22Rv1 (cell line): ENCODE results near the gene RNU1-2.

Source experiments
- CTCF ChIP-seq: fragments of 450-650 bp; IDR thresholded peaks from 2 replicates; pipeline ENCODE4 v1.5.1; 2017; ENCODE audit warnings: mild to moderate bottlenecking
- ZFX ChIP-seq: fragments of 450-650 bp; IDR thresholded peaks from 2 replicates; pipeline ENCODE4 v1.6.1; 2017; ENCODE audit warnings: antibody characterized with exemption, borderline replicate concordance

GRCh38 chr1:16944038-16944437 lies 48.3 kb downstream of the RNU1-2 start:
- TF ChIP-seq CTCF, result no peak
- no peak for TF ChIP-seq ZFX
